Renal pelvis (tissue), 12 donors: ENCODE data around the gene OR52N5. TPM values are rescaled to one million over a fixed set of nuclear protein-coding genes. Genes with fewer than 3 reads are reported as not detected.

Experiments
- DNase-seq: peaks from one replicate; pipeline ENCODE4 v3.0.0-alpha.2; 2013
- long read RNA-seq, 16 experiments: transcript quantifications; one replicate each; lab custom pipeline, GENCODE V29; 2026
- polyA plus RNA-seq, 3 donors: library from polyadenylated mRNA; unstranded; fragments of 120-200 nt; gene quantifications; one replicate each; pipeline ENCODE4 v1.2.1, GENCODE V29; 2013; ENCODE audit not compliant: insufficient read length in 3 of 3

OR52N5 gene
- polyA plus RNA-seq, result not detected
- long read RNA-seq, donor 1, result 0 reads
- long read RNA-seq, donor 2, result 0 reads
- long read RNA-seq, donor 3, result 0 reads
- long read RNA-seq, donor 4, result 0 reads
- long read RNA-seq, donor 5, result 0 reads
- long read RNA-seq, donor 6, result 0 reads
- long read RNA-seq, donor 7, result 0 reads
- long read RNA-seq, donor 8, result 0 reads
- long read RNA-seq, donor 9, result 0 reads
- long read RNA-seq, donor 10, result 0 reads
- long read RNA-seq, donor 11, result 0 reads
- long read RNA-seq, donor 12, result 0 reads
- long read RNA-seq, donor 13, result 0 reads
- long read RNA-seq, donor 14, result 0 reads
- long read RNA-seq, donor 15, result 0 reads
- long read RNA-seq, donor 16, result 0 reads

- no peak for DNase-seq
Observed at GRCh38 chr11:5783255-5783654, at the start of gene OR52N5. Gene OR52N5, minus strand, starts transcription at chr11:5783355. Its CDS starts 4,721 bp downstream, at chr11:5778634.

- no peak for DNase-seq
Observed at GRCh38 chr11:5831196-5831829, 48.2 kb upstream of the OR52N5 start.

GRCh38 chr11:5818245-5818886 lies 35.2 kb upstream of the OR52N5 start:
- DNase-seq, result no peak

- no peak for DNase-seq
Observed at GRCh38 chr11:5815534-5815933, 32.4 kb upstream of the OR52N5 start.

- DNase-seq, result no peak
Observed at GRCh38 chr11:5809905-5810795, 27.0 kb upstream of the OR52N5 start.

GRCh38 chr11:5809122-5809519 lies 26.0 kb upstream of the OR52N5 start:
- DNase-seq, result no peak

- DNase-seq, result peak; percentile 68
Observed at GRCh38 chr11:5808500-5809121, 25.5 kb upstream of the OR52N5 start, which contains the start of gene OR52N2. Gene OR52N2, plus strand, starts transcription at chr11:5808924. Its CDS starts 11,412 bp downstream, at chr11:5820336.

- no peak for DNase-seq
Observed at GRCh38 chr11:5807580-5807979, 24.4 kb upstream of the OR52N5 start.

GRCh38 chr11:5803982-5804381 lies 20.8 kb upstream of the OR52N5 start:
- no peak for DNase-seq

GRCh38 chr11:5796541-5796940 lies 13.4 kb upstream of the OR52N5 start:
- no peak for DNase-seq

- DNase-seq, result no peak
Observed at GRCh38 chr11:5791165-5791564, 8.0 kb upstream of the OR52N5 start, which contains the start of gene OR52N1. Gene OR52N1, minus strand, starts transcription at chr11:5791265. Its CDS starts 2,449 bp downstream, at chr11:5788816.

GRCh38 chr11:5767056-5767455 lies 16.1 kb downstream of the OR52N5 start:
- DNase-seq, result no peak

- no peak for DNase-seq
Observed at GRCh38 chr11:5753943-5754342, 29.2 kb downstream of the OR52N5 start, which contains the start of gene OR52N4. Gene OR52N4, plus strand, starts transcription at chr11:5754243. Its CDS starts 498 bp downstream, at chr11:5754741.

- DNase-seq, result no peak
Observed at GRCh38 chr11:5749836-5750235, 33.3 kb downstream of the OR52N5 start.

GRCh38 chr11:5746614-5747013 lies 36.5 kb downstream of the OR52N5 start:
- DNase-seq, result no peak

GRCh38 chr11:5738431-5738830 lies 44.7 kb downstream of the OR52N5 start:
- no peak for DNase-seq

- DNase-seq, result no peak
Observed at GRCh38 chr11:5737670-5738392, 45.3 kb downstream of the OR52N5 start.

- no peak for DNase-seq
Observed at GRCh38 chr11:5737091-5737490, 46.1 kb downstream of the OR52N5 start.

GRCh38 chr11:5736396-5736795 lies 46.8 kb downstream of the OR52N5 start, which contains the start of gene OR56B1:
Gene OR56B1, plus strand, starts transcription at chr11:5736448. Its CDS starts 69 bp downstream, at chr11:5736517.
- no peak for DNase-seq

GRCh38 chr11:5727691-5728090 lies 55.5 kb downstream of the OR52N5 start:
- DNase-seq, result no peak
